GM11168 (cell line): ENCODE results near the gene CLCNKB.

Source experiments
- in situ Hi-C: fragments of 300-500 bp; cut with MboI; formaldehyde crosslinking; loops from one replicate; pipeline ENCODE4 v1.12.0; 2022; ENCODE audit warnings: low sequenced_read_pairs; ENCODE audit not compliant: unreplicated experiment

Gene CLCNKB

GRCh38 chr1:16088351-16088911 is 44.8 kb downstream of the CLCNKB start:
- in situ Hi-C loops: loop anchor here (25.0 kb wide), 1 partner anchor 274 kb away; the partner anchor contains the start of genes FBXO42 and SZRD1

DNA sequence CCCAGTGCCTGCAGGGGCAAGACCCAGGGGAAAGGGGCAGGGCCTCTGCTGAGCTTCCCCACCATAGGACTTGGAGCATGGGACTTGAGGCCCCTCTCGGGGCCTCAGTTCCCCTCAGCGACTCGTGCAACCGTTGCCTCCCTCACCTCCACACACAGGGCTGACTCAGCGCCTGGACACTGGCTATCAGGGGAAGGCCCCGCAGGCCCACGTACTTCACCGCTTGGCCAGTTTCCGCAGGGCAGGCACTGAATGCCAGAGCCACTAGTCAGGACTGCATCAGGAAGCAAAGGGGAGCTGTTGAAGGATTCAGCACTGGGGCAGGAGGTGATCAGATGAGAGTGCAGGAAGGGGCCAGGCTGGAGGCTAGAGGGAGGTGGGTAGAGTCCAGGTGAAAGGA is 45.4 kb downstream of the CLCNKB start:
- in situ Hi-C loops: loop anchor here (25.0 kb wide), 1 partner anchor 273 kb away; the partner anchor contains the start of genes FBXO42 and SZRD1

DNA sequence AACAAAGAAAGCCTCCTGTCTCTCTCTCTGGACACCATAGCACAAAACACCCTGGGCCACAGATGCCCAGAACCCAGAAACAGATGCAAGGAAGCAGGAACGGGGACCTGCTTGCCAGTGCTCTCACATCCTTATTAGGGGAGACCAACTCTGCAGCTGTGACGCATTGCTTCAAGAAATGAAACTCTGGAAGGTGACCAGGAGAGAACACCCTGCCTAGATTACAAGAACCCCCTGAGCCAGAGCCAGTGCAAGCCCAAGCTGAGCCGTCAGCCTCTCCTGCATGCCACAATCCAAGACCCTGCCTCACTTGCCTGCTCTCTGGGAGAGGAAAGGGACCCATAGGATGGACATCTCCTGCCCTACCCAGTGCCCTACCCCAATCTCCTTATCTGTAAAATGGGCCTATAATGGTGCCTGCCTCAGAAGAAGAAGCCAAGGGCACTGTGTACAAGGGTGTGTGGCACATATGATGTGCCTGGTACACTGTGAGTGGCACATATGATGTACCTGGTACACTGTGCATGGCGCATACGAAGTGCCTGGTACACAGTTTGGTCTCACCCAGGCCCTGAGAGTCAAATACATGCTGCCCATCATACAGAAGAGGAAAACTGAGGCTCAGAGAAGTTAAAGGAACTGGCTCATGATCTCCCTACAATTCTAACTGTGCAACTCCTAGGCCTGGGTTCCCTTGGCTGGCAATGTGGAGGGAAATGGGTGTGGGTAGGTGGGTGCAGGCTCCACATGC is 46.7 kb downstream of the CLCNKB start:
- in situ Hi-C loops: loop anchor here (25.0 kb wide), 1 partner anchor 272 kb away; the partner anchor contains the start of genes FBXO42 and SZRD1

- in situ Hi-C loops: loop anchor here (25.0 kb wide), 1 partner anchor 271 kb away; the partner anchor contains the start of genes FBXO42 and SZRD1
Measured at GRCh38 chr1:16091296-16091695, 47.7 kb downstream of the CLCNKB start.

DNA sequence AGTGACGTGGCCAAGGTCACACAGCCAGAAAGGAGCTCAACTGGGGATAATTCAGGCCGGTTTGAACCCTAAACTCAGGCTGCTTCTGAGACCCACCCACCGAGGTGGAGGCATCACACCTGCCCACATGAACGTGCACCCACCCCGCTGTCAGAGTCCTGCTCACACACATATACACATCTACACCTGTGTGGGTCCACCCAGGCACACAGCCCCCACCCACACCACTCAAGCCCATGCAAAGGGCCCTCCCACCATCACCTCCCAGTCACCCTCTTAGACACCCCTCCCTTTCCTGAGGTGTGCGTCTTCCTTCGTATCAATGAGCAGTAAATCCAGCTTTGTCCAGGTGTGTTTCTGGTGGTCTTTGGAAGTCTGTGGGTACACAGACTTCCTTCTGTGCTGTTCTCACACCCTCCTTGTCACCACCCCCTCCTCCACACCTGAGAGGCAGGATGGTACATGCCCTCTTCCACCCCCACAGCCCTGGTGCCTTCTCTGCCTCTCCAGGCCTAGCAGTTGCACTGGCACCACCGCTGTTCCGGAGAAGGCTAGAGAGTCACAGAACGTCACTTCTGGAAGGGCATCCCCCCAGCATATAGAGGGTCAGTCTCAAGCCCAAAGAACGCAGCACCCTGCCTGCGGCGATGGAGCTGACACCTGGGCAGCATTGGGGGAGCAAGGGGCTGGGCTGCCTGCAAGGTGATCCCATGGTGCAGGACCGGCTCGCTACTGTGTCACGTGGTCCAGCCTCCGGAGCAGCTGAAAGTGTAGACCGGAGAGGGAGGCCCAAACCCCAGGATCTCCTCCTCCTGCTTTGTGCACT is 48.7 kb downstream of the CLCNKB start:
- in situ Hi-C loops: loop anchor here (25.0 kb wide), 1 partner anchor 270 kb away; the partner anchor contains the start of genes FBXO42 and SZRD1

DNA sequence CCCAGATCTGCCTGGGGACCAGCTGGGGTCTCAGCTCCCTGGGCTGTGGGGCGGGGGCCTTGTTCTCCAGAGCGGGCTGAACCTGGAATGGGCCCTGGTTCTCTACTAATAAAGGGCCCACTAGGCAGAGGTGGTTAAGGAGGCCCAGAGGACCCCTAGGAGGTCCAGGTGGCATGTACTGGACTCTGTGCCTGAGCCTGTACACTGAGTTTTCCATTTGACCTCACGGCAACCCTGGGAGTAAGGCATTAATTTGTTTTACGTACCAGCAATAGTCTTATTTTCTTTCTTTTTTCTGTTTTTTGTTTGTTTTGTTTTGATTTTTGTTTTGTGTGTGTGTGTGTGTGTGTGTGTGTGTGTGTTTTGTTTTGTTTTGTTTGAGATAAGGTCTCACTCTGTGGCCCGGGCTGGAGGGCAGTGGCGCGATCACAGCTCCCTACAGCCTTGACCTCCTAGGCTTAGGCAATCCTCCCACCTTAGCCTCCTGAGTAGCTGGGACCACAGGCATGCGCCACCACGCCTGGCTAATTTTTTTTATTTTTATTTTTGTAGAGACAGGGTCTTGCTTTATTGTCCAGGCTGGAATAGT is 49.4 kb downstream of the CLCNKB start:
- in situ Hi-C loops: loop anchor here (25.0 kb wide), 1 partner anchor 269 kb away; the partner anchor contains the start of genes FBXO42 and SZRD1

DNA sequence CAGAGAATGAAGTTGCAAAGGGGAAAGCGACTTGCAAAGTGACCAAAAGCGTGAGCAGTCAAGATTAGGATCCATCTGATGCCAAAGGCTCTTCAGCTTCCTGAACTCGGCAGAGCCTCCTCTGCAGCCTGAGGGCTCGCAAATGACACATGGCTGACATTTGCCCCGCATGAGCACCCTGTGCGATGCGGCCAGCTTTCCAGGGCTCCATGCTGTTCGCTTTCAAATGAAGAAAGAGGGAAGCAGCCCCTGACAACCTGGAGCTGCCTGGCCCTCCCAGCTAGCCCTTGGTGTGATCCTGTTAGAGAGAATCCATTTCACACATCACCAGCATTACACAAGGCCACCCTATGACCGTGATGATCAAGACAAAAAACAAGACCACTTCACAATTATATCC is 50.0 kb downstream of the CLCNKB start:
- in situ Hi-C loops: loop anchor here (25.0 kb wide), 1 partner anchor 269 kb away; the partner anchor contains the start of genes FBXO42 and SZRD1

GRCh38 chr1:16094453-16095158 is 51.0 kb downstream of the CLCNKB start:
- in situ Hi-C loops: loop anchor here (25.0 kb wide), 1 partner anchor 268 kb away; the partner anchor contains the start of genes FBXO42 and SZRD1

DNA sequence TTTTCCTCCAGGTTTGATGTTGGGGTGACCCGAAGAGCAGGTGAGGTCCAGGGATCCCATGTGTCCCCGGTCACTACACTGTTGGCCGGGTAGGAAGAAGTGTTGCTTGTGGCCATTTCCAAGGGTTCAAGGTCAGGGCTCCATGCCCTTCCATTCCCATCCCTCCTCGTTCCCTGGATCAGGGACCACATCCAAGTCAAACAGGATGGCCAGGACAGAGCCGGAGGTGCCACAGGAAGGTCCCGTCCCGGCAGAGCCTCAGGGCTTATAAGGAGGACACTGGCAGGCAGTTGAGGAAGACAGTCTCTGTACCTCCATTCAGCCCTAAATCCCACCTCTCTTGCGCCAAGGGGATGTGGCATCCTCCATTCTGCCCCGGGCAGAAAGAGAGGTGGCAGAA is 51.9 kb downstream of the CLCNKB start:
- in situ Hi-C loops: loop anchor here (25.0 kb wide), 1 partner anchor 267 kb away; the partner anchor contains the start of genes FBXO42 and SZRD1

GRCh38 chr1:16099412-16099811 is 55.8 kb downstream of the CLCNKB start:
- in situ Hi-C loops: loop anchor here (25.0 kb wide), 1 partner anchor 263 kb away; the partner anchor contains the start of genes FBXO42 and SZRD1

DNA sequence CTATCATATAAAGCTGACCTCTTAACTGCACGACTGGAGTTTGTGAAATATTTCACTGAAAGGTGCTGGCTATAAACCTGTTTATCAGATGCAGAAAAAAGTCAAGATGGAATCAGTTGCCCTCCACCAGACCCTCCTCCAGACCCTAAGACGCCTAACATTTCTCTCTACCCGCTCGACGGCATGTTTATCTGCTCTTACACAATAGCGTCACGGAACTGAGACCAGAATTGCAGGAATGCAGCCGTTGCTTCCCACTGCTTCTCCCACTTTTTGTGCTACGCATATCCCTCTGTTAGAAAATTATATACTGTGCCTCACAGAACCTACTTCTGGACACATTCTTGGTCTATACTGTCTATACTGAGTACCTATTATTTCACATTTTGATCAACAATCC is 58.0 kb downstream of the CLCNKB start:
- in situ Hi-C loops: no loop called here
